Neural cell (in vitro differentiated cells): ENCODE results near the gene OAS3.

Experiments
- EP300 ChIP-seq: fragments of 450-650 bp; conservative IDR thresholded peaks from 2 replicates; pipeline ENCODE4 v1.6.1; 2014; ENCODE audit warnings: antibody characterized with exemption, mild to moderate bottlenecking, moderate library complexity; ENCODE audit not compliant: poor library complexity, severe bottlenecking
- EZH2 ChIP-seq: fragments of 200-600, 300-800 bp; shearing (Covaris generic), sonication (generic); IDR thresholded peaks from 2 replicates; pipeline ENCODE4 v1.6.1; 2014; ENCODE audit warnings: antibody characterized with exemption, low read length, borderline replicate concordance, mild to moderate bottlenecking; ENCODE audit not compliant: insufficient read depth, poor library complexity, severe bottlenecking
- POLR2AphosphoS5 ChIP-seq: IDR thresholded peaks from 2 replicates; pipeline ENCODE4 v1.6.1; 2012
- RAD21 ChIP-seq: fragments of 450-650 bp; conservative IDR thresholded peaks from 2 replicates; pipeline ENCODE4 v1.6.1; 2014; ENCODE audit warnings: antibody characterized with exemption, mild to moderate bottlenecking, moderate library complexity
- REST ChIP-seq: IDR thresholded peaks from 2 replicates; pipeline ENCODE4 v1.6.1; 2012; ENCODE audit warnings: borderline replicate concordance
- SMC3 ChIP-seq: fragments of 450-650 bp; conservative IDR thresholded peaks from 2 replicates; pipeline ENCODE4 v1.6.1; 2014; ENCODE audit warnings: antibody characterized with exemption, mild to moderate bottlenecking, moderate library complexity; ENCODE audit not compliant: poor library complexity
- TAF1 ChIP-seq: IDR thresholded peaks from 2 replicates; pipeline ENCODE4 v1.6.1; 2012; ENCODE audit warnings: low read depth
- TF ChIP-seq, protein P1 (sequence below): fragments of 450-650 bp; IDR thresholded peaks from 2 replicates; pipeline ENCODE4 v1.5.1; 2014; ENCODE audit warnings: antibody characterized with exemption, mild to moderate bottlenecking, moderate library complexity; ENCODE audit not compliant: poor library complexity, severe bottlenecking

DNA sequence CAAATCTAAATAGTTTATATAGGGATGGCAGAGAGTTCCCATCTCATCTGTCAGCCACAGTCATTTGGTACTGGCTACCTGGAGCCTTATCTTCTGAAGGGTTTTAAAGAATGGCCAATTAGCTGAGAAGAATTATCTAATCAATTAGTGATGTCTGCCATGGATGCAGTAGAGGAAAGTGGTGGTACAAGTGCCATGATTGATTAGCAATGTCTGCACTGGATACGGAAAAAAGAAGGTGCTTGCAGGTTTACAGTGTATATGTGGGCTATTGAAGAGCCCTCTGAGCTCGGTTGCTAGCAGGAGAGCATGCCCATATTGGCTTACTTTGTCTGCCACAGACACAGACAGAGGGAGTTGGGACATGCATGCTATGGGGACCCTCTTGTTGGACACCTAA, 32.1 kb downstream of the OAS3 start:
- TF ChIP-seq, protein P1, sequence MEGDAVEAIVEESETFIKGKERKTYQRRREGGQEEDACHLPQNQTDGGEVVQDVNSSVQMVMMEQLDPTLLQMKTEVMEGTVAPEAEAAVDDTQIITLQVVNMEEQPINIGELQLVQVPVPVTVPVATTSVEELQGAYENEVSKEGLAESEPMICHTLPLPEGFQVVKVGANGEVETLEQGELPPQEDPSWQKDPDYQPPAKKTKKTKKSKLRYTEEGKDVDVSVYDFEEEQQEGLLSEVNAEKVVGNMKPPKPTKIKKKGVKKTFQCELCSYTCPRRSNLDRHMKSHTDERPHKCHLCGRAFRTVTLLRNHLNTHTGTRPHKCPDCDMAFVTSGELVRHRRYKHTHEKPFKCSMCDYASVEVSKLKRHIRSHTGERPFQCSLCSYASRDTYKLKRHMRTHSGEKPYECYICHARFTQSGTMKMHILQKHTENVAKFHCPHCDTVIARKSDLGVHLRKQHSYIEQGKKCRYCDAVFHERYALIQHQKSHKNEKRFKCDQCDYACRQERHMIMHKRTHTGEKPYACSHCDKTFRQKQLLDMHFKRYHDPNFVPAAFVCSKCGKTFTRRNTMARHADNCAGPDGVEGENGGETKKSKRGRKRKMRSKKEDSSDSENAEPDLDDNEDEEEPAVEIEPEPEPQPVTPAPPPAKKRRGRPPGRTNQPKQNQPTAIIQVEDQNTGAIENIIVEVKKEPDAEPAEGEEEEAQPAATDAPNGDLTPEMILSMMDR, result no peak
- TF ChIP-seq TAF1 (no peak), EZH2 (no peak), EP300 (no peak), POLR2AphosphoS5 (no peak), REST (no peak), RAD21 (no peak), SMC3 (no peak)
